ENCODE results near the gene GINS3.
"Not testable (repeated sequence)": the region's sequence is repeated elsewhere in the genome, so short reads cannot be mapped to it uniquely, and the experiment has no call there.

DNA sequence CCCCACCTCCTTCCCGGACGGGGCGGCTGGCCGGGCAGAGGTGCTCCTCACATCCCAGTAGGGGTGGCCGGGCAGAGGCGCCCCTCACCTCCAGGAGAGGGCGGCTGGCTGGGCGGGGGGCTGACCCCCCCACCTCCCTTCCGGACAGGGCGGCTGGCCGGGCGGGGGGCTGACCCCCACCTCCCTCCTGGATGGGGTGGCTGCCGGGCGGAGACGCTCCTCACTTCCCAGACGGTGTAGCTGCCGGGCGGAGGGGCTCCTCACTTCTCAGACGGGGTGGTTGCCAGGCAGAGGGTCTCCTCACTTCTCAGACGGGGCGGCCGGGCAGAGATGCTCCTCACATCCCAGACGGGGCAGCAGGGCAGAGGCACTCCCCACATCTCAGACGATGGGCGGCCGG lies 4.6 kb downstream of the GINS3 start:
- TF ChIP-seq CTCF (conservative IDR thresholded peaks at IDR 0.05; ENCODE audit: low read depth in 2 of 2); EZH2 (IDR thresholded peaks at IDR 0.05; ENCODE audit: low read depth, unreplicated experiment); POLR2AphosphoS5 (IDR thresholded peaks at IDR 0.05; ENCODE audit: low read depth); EZH2phosphoT487 (IDR thresholded peaks at IDR 0.05; ENCODE audit: unreplicated experiment); CREB1 (CRISPR knock-in tag; IDR thresholded peaks at IDR 0.05; ENCODE audit: low read depth); JUNB (IDR thresholded peaks at IDR 0.05; ENCODE audit: unreplicated experiment); NANOG (IDR thresholded peaks at IDR 0.05; ENCODE audit: borderline replicate concordance); ZNF114 (CRISPR knock-in tag; IDR thresholded peaks at IDR 0.05); ETS1 (IDR thresholded peaks at IDR 0.05); STAT1 (IDR thresholded peaks at IDR 0.05; ENCODE audit: unreplicated experiment): not testable (repeated sequence)
- TF ChIP-seq, protein P1, sequence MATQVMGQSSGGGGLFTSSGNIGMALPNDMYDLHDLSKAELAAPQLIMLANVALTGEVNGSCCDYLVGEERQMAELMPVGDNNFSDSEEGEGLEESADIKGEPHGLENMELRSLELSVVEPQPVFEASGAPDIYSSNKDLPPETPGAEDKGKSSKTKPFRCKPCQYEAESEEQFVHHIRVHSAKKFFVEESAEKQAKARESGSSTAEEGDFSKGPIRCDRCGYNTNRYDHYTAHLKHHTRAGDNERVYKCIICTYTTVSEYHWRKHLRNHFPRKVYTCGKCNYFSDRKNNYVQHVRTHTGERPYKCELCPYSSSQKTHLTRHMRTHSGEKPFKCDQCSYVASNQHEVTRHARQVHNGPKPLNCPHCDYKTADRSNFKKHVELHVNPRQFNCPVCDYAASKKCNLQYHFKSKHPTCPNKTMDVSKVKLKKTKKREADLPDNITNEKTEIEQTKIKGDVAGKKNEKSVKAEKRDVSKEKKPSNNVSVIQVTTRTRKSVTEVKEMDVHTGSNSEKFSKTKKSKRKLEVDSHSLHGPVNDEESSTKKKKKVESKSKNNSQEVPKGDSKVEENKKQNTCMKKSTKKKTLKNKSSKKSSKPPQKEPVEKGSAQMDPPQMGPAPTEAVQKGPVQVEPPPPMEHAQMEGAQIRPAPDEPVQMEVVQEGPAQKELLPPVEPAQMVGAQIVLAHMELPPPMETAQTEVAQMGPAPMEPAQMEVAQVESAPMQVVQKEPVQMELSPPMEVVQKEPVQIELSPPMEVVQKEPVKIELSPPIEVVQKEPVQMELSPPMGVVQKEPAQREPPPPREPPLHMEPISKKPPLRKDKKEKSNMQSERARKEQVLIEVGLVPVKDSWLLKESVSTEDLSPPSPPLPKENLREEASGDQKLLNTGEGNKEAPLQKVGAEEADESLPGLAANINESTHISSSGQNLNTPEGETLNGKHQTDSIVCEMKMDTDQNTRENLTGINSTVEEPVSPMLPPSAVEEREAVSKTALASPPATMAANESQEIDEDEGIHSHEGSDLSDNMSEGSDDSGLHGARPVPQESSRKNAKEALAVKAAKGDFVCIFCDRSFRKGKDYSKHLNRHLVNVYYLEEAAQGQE (IDR thresholded peaks at IDR 0.05; ENCODE audit: unreplicated experiment): not testable (repeated sequence)
- TF ChIP-seq, protein P2, sequence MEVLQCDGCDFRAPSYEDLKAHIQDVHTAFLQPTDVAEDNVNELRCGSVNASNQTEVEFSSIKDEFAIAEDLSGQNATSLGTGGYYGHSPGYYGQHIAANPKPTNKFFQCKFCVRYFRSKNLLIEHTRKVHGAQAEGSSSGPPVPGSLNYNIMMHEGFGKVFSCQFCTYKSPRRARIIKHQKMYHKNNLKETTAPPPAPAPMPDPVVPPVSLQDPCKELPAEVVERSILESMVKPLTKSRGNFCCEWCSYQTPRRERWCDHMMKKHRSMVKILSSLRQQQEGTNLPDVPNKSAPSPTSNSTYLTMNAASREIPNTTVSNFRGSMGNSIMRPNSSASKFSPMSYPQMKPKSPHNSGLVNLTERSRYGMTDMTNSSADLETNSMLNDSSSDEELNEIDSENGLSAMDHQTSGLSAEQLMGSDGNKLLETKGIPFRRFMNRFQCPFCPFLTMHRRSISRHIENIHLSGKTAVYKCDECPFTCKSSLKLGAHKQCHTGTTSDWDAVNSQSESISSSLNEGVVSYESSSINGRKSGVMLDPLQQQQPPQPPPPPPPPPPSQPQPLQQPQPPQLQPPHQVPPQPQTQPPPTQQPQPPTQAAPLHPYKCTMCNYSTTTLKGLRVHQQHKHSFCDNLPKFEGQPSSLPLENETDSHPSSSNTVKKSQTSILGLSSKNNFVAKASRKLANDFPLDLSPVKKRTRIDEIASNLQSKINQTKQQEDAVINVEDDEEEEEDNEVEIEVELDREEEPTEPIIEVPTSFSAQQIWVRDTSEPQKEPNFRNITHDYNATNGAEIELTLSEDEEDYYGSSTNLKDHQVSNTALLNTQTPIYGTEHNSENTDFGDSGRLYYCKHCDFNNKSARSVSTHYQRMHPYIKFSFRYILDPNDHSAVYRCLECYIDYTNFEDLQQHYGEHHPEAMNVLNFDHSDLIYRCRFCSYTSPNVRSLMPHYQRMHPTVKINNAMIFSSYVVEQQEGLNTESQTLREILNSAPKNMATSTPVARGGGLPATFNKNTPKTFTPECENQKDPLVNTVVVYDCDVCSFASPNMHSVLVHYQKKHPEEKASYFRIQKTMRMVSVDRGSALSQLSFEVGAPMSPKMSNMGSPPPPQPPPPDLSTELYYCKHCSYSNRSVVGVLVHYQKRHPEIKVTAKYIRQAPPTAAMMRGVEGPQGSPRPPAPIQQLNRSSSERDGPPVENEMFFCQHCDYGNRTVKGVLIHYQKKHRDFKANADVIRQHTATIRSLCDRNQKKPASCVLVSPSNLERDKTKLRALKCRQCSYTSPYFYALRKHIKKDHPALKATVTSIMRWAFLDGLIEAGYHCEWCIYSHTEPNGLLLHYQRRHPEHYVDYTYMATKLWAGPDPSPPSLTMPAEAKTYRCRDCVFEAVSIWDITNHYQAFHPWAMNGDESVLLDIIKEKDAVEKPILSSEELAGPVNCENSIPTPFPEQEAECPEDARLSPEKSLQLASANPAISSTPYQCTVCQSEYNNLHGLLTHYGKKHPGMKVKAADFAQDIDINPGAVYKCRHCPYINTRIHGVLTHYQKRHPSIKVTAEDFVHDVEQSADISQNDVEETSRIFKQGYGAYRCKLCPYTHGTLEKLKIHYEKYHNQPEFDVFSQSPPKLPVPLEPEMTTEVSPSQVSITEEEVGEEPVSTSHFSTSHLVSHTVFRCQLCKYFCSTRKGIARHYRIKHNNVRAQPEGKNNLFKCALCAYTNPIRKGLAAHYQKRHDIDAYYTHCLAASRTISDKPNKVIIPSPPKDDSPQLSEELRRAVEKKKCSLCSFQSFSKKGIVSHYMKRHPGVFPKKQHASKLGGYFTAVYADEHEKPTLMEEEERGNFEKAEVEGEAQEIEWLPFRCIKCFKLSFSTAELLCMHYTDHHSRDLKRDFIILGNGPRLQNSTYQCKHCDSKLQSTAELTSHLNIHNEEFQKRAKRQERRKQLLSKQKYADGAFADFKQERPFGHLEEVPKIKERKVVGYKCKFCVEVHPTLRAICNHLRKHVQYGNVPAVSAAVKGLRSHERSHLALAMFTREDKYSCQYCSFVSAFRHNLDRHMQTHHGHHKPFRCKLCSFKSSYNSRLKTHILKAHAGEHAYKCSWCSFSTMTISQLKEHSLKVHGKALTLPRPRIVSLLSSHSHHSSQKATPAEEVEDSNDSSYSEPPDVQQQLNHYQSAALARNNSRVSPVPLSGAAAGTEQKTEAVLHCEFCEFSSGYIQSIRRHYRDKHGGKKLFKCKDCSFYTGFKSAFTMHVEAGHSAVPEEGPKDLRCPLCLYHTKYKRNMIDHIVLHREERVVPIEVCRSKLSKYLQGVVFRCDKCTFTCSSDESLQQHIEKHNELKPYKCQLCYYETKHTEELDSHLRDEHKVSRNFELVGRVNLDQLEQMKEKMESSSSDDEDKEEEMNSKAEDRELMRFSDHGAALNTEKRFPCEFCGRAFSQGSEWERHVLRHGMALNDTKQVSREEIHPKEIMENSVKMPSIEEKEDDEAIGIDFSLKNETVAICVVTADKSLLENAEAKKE (CRISPR knock-in tag; IDR thresholded peaks at IDR 0.05): not testable (repeated sequence)

Data from GM23338 (cell line).